Colon (tissue), 2 donors: ENCODE results near the gene SLC25A17.
"Not testable (repeated sequence)": the region's sequence is repeated elsewhere in the genome, so short reads cannot be mapped to it uniquely, and the experiment has no call there.

Experiments
- FAIRE-seq: peaks from 2 replicates; lab custom pipeline; 2012; peaks lifted over from hg19 to GRCh38; lab: Jason Lieb, UNC
- donor health status: control.
- donor health status: control.

SLC25A17 gene

GRCh38 chr22:40753114-40753513, 66.0 kb downstream of the SLC25A17 start:
- FAIRE-seq: no peak

GRCh38 chr22:40751250-40751649, 67.9 kb downstream of the SLC25A17 start:
- FAIRE-seq: no peak

GRCh38 chr22:40749829-40750228, 69.3 kb downstream of the SLC25A17 start:
- FAIRE-seq: no peak

- FAIRE-seq: no peak
Observed at GRCh38 chr22:40748388-40749355, 70.5 kb downstream of the SLC25A17 start.

- no peak for FAIRE-seq
Observed at GRCh38 chr22:40747361-40747760, 71.8 kb downstream of the SLC25A17 start.

GRCh38 chr22:40746428-40747220, 72.5 kb downstream of the SLC25A17 start:
- no peak for FAIRE-seq

GRCh38 chr22:40743768-40744167, 75.4 kb downstream of the SLC25A17 start:
- no peak for FAIRE-seq

- FAIRE-seq: no peak
Observed at GRCh38 chr22:40741116-40741515, 78.0 kb downstream of the SLC25A17 start.

GRCh38 chr22:40739721-40740120, 79.4 kb downstream of the SLC25A17 start:
- no peak for FAIRE-seq

GRCh38 chr22:40733919-40734318, 85.2 kb downstream of the SLC25A17 start:
- FAIRE-seq: no peak

- FAIRE-seq: no peak
Observed at GRCh38 chr22:40732999-40733292, 86.2 kb downstream of the SLC25A17 start.

GRCh38 chr22:40729284-40729683, 89.9 kb downstream of the SLC25A17 start:
- FAIRE-seq: no peak

- no peak for FAIRE-seq
Observed at GRCh38 chr22:40728731-40729189, 90.4 kb downstream of the SLC25A17 start.

GRCh38 chr22:40727964-40728615, 91.1 kb downstream of the SLC25A17 start:
- no peak for FAIRE-seq

GRCh38 chr22:40727070-40727963, 91.8 kb downstream of the SLC25A17 start:
- no peak for FAIRE-seq

GRCh38 chr22:40726514-40726913, 92.6 kb downstream of the SLC25A17 start:
- FAIRE-seq: no peak

GRCh38 chr22:40723396-40723933, 95.7 kb downstream of the SLC25A17 start:
- FAIRE-seq: no peak

- no peak for FAIRE-seq
Observed at GRCh38 chr22:40721266-40721665, 97.9 kb downstream of the SLC25A17 start.

- no peak for FAIRE-seq
Observed at GRCh38 chr22:40720538-40721256, 98.4 kb downstream of the SLC25A17 start.

- not testable (repeated sequence) for FAIRE-seq
Observed at GRCh38 chr22:40720156-40720537, 99.0 kb downstream of the SLC25A17 start.
